Ovary (tissue), 3 donors: Measurements from ENCODE around the gene NR2F2.

Experiments
- CTCF ChIP-seq, 3 donors: fragments of 450-650 bp in 2 of 3; fragments of 200-600 bp in 1 of 3; IDR thresholded peaks; one replicate each; pipeline versions ENCODE4 v1.5.1 to v1.8.0; 2016 to 2022; ENCODE audit warnings: antibody characterized with exemption in 3 of 3, mild to moderate bottlenecking in 1 of 3
- EP300 ChIP-seq: sonication (generic); formaldehyde crosslinking; IDR thresholded peaks from one replicate; pipeline ENCODE4 v1.6.1; 2017; ENCODE audit warnings: antibody characterized with exemption
- POLR2A ChIP-seq: fragments of 450-650 bp; IDR thresholded peaks from one replicate; pipeline ENCODE4 v1.6.1; 2017; ENCODE audit warnings: antibody characterized with exemption, mild to moderate bottlenecking, moderate library complexity
- donor health status: DM: no; HTN: no; CAD: no.

GRCh38 chr15:96285305-96285704, 45.2 kb upstream of the NR2F2 start:
- no peak for TF ChIP-seq CTCF (IDR thresholded peaks at IDR 0.05)
- no peak for TF ChIP-seq POLR2A
- TF ChIP-seq EP300 = no peak
